GM12872 (cell line): Measurements from ENCODE around the gene RTEL1.

Source experiments
- TF ChIP-seq, protein P1 (sequence below): IDR thresholded peaks from 3 replicates; pipeline ENCODE4 v1.5.1; 2011; ENCODE audit warnings: low read depth, mild to moderate bottlenecking, low read length, moderate library complexity; ENCODE audit not compliant: insufficient read depth

The RTEL1 gene

DNA sequence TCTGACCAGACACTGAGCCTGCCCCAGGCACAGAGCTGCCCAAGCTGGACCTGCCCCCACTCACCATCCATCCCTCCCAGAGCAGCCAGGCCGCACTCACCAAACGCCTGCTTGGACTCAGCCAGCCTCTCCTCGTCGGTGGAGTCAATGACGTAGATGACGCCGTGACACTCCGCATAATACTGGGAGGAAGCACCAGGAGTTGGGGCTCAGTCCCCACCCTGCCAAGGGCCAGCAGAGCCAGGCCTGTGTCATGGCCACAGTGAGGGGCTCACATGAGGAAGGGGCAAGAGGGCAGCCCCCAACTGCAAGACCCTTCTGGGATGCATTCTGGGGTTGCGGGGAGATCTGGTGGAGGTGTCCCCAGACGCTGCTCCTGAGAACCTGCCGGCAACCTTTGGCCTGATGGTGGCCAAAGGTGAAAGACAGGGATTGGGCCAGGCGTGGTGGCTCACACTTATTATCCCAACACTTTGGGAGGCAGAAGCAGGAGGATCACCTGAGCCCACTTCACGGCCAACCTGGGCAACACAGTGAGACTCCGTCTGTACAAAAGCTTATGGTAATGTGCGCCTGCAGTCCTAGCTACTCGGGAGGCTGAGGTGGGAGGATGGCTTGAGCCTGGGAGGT is 44.0 kb downstream of the RTEL1 start:
- TF ChIP-seq, protein P1, sequence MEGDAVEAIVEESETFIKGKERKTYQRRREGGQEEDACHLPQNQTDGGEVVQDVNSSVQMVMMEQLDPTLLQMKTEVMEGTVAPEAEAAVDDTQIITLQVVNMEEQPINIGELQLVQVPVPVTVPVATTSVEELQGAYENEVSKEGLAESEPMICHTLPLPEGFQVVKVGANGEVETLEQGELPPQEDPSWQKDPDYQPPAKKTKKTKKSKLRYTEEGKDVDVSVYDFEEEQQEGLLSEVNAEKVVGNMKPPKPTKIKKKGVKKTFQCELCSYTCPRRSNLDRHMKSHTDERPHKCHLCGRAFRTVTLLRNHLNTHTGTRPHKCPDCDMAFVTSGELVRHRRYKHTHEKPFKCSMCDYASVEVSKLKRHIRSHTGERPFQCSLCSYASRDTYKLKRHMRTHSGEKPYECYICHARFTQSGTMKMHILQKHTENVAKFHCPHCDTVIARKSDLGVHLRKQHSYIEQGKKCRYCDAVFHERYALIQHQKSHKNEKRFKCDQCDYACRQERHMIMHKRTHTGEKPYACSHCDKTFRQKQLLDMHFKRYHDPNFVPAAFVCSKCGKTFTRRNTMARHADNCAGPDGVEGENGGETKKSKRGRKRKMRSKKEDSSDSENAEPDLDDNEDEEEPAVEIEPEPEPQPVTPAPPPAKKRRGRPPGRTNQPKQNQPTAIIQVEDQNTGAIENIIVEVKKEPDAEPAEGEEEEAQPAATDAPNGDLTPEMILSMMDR = no peak

DNA sequence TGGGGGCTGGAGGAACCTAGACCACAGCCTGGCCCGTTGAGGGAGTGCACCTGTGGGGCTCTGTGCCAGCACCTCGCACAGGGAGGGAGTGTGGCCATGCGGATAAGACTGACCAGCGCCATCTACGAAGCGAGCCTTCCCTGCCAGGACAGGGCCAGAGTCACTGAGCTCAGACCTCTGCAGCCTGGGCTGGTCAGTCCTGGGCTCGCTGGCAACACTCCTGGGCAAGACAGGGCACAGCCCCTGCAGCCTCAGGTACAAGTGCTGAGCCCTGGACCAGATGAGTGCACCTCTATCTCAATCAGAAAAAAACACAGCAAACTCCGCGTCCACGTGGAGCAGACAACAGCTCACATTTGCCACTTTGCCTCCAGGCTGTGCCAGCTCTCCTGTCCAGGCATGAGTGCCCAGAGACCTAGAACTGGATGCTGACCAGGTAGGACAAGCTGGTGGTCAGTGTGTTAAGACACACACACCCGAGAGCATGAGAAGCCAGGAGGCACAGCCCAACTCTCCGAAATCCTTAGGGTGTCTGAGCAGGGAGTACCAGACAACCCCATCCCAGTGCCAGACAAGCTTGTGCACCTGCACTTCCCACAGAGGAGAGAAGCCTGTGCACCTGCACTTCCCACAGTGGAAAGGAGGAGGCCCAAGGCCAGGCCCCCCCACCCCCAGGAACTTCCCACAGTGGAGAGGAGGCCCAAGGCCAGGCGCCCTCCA is 44.8 kb downstream of the RTEL1 start:
- TF ChIP-seq, protein P1 = no peak

DNA sequence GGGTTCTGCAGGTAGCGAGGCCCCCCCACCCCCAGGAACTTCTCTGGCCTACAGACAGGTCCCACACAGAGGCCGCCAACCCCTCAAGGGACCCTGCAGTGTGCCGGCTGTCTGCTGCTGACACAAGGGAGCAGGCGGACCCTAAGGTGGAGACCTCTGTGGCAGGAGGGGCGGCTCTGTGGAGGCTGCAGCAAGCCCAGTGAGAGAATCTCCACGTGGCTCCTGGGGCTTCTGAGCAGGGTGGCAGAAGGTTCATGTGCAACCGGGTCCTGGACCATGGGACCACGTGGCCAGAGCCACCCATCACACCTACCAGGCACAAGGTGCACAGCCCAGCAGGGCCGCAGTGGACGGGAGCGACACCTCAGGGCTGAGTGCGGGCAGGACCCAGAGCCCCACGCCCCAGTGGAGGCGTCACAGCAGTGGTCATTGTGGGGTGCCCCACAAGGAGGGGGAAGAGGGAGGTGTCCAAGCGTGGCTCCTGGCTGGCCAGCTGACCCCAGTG is 45.4 kb downstream of the RTEL1 start:
- TF ChIP-seq, protein P1 = no peak

DNA sequence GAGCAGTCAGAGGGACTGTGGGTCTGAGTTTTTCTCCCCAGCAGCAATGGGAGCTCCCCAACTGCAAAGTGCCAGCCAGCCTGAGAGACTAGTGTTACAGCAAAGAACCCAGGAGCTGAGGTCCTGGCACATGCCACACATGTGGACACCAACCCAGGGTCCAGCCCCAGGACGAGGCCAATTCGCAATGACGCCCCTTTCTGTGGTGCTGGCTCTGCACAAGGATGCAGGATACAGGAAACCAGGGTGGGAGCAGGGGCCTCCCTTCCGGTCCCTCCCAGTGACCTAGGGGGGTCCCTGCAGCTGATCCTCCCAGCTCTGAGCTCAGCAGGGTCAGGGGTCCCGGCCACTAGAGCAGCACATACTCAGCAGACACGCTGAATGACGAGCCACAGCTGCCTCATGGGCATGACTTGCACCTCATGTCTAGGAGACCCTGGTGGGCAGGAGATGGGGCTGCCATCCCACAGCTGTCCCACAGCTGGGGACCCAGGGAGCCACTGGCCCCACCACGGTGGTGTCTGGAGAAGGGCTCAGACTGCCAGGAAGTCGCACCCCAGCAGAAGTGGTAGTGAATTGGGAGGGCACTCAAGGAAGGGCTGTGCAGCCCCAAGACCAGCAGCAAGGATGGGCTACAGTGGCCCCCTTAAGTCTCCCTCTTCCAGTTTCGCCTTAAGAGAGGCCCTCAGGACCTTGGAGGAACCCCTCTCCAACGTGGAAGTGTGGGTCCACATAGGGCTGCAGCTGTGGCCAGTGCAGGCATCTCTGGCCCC is 46.0 kb downstream of the RTEL1 start:
- TF ChIP-seq, protein P1 = no peak

DNA sequence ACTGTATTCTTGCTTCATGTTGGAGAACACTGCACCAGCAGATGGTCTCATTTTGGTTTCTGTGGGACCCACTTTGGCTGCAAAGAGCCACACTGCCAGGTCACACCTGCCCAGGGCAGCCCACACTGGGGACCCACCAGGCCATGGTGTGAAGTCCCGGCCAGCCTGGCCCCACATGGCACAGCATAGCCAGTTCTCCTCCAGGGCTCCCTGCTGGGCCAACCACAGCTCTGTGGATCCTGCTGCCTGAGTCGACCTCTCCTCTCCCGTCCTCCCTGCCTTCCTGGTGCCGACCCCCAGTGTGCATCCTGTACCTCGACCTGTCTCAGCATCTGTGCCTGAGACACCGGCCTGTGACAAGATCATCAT is 46.6 kb downstream of the RTEL1 start:
- TF ChIP-seq, protein P1 = no peak

DNA sequence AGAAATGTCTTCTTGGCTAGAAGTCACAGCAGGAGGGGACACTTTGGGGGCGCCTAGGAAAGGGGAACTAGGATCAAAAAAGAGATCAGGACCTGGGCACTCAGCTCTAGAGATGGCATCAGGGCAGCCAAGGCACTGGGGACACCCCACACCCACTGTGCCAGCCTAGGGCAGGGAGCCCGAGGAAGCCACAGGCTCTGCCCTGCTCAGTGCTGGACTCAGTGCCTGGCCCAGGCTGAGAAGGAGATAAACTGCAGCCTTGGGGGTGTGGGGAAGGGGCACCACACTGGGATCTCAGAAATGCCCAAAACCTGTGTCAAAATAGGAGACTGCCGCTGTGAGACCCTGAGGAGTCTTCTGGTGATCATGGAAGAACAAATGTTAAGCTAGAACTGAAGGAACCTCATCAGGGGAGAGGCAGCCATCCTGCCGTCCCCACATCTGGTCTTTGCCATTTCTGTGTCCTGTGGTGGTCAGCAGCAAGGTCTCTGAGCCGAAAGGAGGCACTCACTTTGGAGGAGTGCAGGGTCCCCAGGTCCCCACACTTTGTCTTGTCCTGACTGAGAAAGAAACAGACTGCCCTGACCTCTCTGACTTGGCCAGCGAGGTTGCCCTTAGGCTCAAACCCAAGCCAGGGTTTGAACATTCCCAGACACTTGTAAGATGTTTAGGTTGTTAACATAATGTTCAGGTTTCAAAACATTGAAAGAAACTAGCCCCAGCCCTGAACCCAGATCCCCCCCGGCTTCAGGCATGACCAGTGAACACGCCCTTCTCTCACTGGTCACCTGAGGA is 47.3 kb downstream of the RTEL1 start:
- TF ChIP-seq, protein P1 = no peak

DNA sequence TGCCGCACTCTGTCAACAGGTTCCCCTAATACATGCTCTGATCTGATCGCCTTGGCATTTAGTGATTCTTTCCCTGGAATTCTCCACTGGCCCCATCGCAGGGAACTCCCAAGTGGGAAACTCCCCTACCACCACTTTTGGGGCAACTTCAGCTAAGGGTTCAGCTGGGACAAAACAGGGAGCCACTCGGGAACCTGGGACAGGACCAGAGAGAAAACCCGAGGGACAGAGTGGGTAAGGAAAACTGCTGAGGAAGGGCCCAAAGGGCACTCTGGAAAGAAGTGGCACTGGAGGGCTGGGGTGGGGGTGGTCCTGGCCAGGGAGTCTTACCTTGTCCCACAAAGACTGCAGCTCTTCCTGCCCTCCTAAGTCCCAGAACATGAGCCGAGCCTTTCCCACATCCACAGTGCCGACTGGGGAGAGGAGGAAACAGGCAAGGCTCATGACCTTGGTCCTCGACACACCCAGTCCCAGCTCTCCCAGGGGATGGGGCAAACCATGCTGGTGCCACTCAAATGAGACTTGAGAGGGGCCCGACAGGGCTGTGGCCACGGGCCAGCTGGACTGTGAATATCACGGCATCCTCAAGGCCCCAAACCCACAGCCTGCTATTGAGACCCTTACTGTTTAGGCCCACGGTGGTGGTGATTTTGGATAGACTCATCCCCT is 48.0 kb downstream of the RTEL1 start:
- TF ChIP-seq, protein P1 = no peak
